Pericardium fibroblast (primary cell): ENCODE measurements around the gene ZNF506. TPM values are rescaled to one million over a fixed set of nuclear protein-coding genes. Genes with fewer than 3 reads are reported as not detected.

Source experiments
- total RNA-seq: library from RNA; depleted of rRNA; stranded (reverse); fragments of >200 nt; gene quantifications from 2 replicates; pipeline ENCODE4 v1.2.3, GENCODE V29; 2015

ZNF506 gene
- total RNA-seq: 15.8 and 20.0 TPM in 2 replicates

GRCh38 chr19:19821366-19821951 lies at the start of gene ZNF506:
Gene ZNF506 (minus strand): TSS chr19:19821750. CDS start chr19:19821603, 147 bp downstream.

GRCh38 chr19:19865750-19866610 lies 44.4 kb upstream of the ZNF506 start, which contains the start of gene ZNF253:
Gene ZNF253 (plus strand): TSS chr19:19865882. CDS start chr19:19865997, 115 bp downstream.

Other genes starting within 250 kb of the ZNF506 start
- gene PBX4, start 203.1 kb downstream of the ZNF506 start, total RNA-seq: 1.5 TPM in 1 of 2 replicates, not detected in the other
- 0.93 and 4.1 TPM in 2 replicates for gene LPAR2, start 193.5 kb downstream of the ZNF506 start, total RNA-seq
- gene GMIP, start 178.1 kb downstream of the ZNF506 start, total RNA-seq: 3.9 and 10.5 TPM in 2 replicates
- 159 and 211 TPM in 2 replicates for gene ATP13A1, start 158.1 kb downstream of the ZNF506 start, total RNA-seq
- 2.0 and 3.7 TPM in 2 replicates for gene ZNF101, start 152.9 kb downstream of the ZNF506 start, total RNA-seq
- 4.0 and 4.4 TPM in 2 replicates for gene ZNF14, start 88.6 kb downstream of the ZNF506 start, total RNA-seq
- gene ZNF253, start 44.1 kb upstream of the ZNF506 start, total RNA-seq: 3.0 and 3.4 TPM in 2 replicates
- gene ZNF93, start 79.2 kb upstream of the ZNF506 start, total RNA-seq: 2.4 and 5.0 TPM in 2 replicates
- 0.35 and 3.4 TPM in 2 replicates for gene ZNF682, start 217.8 kb upstream of the ZNF506 start, total RNA-seq